GM21737 (cell line): ENCODE data around the gene CCDC167.

Experiments used
- ATAC-seq: cut with Tn5 transposase; IDR thresholded peaks from one replicate; pipeline ENCODE4 v1.9.1; 2021; ENCODE audit warnings: mild to moderate bottlenecking, moderate library complexity; ENCODE audit not compliant: unreplicated experiment

CCDC167 gene

GRCh38 chr6:37531026-37531425, 31.3 kb upstream of the CCDC167 start:
- no peak for ATAC-seq

- no peak for ATAC-seq
These were observed 30.6 kb upstream of the CCDC167 start for GRCh38 chr6:37530297-37530696.

- no peak for ATAC-seq
These were observed 28.8 kb upstream of the CCDC167 start for GRCh38 chr6:37528541-37528940.

GRCh38 chr6:37525460-37526357, 26.0 kb upstream of the CCDC167 start:
- ATAC-seq, result no peak

GRCh38 chr6:37524970-37525318, 25.3 kb upstream of the CCDC167 start:
- ATAC-seq, result no peak

- no peak for ATAC-seq
These were observed 24.6 kb upstream of the CCDC167 start for GRCh38 chr6:37524025-37524969.

GRCh38 chr6:37523412-37523811, 23.7 kb upstream of the CCDC167 start:
- ATAC-seq, result no peak

- no peak for ATAC-seq
These were observed 23.1 kb upstream of the CCDC167 start for GRCh38 chr6:37522836-37523235.

GRCh38 chr6:37521674-37522073, 22.0 kb upstream of the CCDC167 start:
- ATAC-seq, result no peak

- ATAC-seq, result no peak
These were observed 21.2 kb upstream of the CCDC167 start for GRCh38 chr6:37520926-37521325.

- ATAC-seq, result no peak
These were observed 19.8 kb upstream of the CCDC167 start for GRCh38 chr6:37519461-37519860.

- ATAC-seq, result no peak
These were observed 18.4 kb upstream of the CCDC167 start for GRCh38 chr6:37518116-37518515.

GRCh38 chr6:37517411-37517812, 17.7 kb upstream of the CCDC167 start:
- no peak for ATAC-seq

- ATAC-seq, result no peak
These were observed 17.3 kb upstream of the CCDC167 start for GRCh38 chr6:37516920-37517405.

- ATAC-seq, result peak; percentile 68
These were observed 16.6 kb upstream of the CCDC167 start for GRCh38 chr6:37516076-37516919.

- ATAC-seq, result no peak
These were observed 16.0 kb upstream of the CCDC167 start for GRCh38 chr6:37515712-37516075.

GRCh38 chr6:37514837-37515236, 15.1 kb upstream of the CCDC167 start:
- ATAC-seq, result no peak

GRCh38 chr6:37514321-37514771, 14.7 kb upstream of the CCDC167 start:
- ATAC-seq, result no peak

- ATAC-seq, result no peak
These were observed 13.9 kb upstream of the CCDC167 start for GRCh38 chr6:37513576-37513975.

GRCh38 chr6:37513155-37513554, 13.5 kb upstream of the CCDC167 start:
- ATAC-seq, result no peak
